Bronchial epithelial cell (primary cell): ENCODE measurements around the gene DACT3. TPM values are rescaled to one million over a fixed set of nuclear protein-coding genes. Genes with fewer than 3 reads are reported as not detected.

ENCODE experiments used
- DNase-seq: peaks from one replicate; pipeline ENCODE4 v3.0.0-alpha.2; 2010; ENCODE audit warnings: low read depth
- FAIRE-seq: peaks from 2 replicates; lab custom pipeline; 2011; peaks lifted over from hg19 to GRCh38; lab: Jason Lieb, UNC
- H3K27me3 ChIP-seq: 2 replicates; pipeline ENCODE4 v1.5.1; 2011; ENCODE audit warnings: low read length; ENCODE audit not compliant: control insufficient read depth, insufficient read depth
- H3K36me3 ChIP-seq: 2 replicates; pipeline ENCODE4 v1.5.1; 2011; ENCODE audit warnings: low read length; ENCODE audit not compliant: control insufficient read depth, insufficient read depth
- H3K4me3 ChIP-seq: 2 replicates; pipeline ENCODE4 v1.5.1; 2011; ENCODE audit warnings: mild to moderate bottlenecking, low read depth, low read length, control low read depth
- total RNA-seq: library from RNA; depleted of rRNA; stranded (reverse); fragments of >200 nt; gene quantifications from 2 replicates; pipeline ENCODE4 v1.2.1, GENCODE V29; 2014
- TF ChIP-seq, protein P1 (sequence below): IDR thresholded peaks from 2 replicates; pipeline ENCODE4 v1.5.1; 2011; ENCODE audit warnings: mild to moderate bottlenecking, moderate library complexity, low read length, control low read depth, inconsistent platforms; ENCODE audit not compliant: insufficient read depth, severe bottlenecking

The DACT3 gene
- total RNA-seq, 1 donor from 2014 or later = under 0.01 TPM

DNA sequence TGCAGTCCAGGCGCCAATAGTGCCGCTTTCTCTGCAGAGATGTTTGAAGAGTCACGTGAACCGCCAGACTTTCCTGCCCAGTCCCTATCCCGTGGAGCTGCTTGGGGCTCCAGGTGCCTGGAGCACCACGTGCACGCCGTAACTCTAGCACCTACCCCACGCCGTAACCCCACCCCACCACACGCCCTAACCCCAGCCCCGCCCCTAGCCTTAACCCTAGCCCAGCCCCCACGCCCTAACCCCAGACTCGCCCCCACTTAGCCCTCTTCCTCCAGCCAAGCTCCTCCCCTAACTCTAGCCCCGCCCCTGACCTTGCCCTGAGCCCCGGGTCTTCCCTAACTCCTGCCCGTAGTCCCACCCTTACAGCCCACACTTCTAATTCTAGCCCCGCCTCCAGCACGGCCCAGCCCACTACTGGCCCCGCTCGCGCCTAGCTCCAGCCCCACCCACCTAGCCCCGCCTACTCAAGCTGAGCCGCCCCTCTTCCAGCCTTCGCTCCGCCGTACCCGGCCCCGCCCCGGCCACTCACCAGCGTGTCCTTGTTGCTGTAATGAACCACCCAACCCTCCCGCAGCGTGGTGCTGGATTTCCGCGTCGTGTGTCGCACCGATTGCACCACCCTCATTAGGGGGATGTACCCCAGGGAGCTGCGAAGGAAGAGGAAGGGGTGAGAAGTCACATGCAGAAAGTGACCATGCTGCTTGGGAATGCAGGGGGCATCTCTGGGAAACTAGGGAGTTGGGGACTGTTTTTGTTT lies 36.4 kb upstream of the DACT3 start:
- TF ChIP-seq, protein P1, sequence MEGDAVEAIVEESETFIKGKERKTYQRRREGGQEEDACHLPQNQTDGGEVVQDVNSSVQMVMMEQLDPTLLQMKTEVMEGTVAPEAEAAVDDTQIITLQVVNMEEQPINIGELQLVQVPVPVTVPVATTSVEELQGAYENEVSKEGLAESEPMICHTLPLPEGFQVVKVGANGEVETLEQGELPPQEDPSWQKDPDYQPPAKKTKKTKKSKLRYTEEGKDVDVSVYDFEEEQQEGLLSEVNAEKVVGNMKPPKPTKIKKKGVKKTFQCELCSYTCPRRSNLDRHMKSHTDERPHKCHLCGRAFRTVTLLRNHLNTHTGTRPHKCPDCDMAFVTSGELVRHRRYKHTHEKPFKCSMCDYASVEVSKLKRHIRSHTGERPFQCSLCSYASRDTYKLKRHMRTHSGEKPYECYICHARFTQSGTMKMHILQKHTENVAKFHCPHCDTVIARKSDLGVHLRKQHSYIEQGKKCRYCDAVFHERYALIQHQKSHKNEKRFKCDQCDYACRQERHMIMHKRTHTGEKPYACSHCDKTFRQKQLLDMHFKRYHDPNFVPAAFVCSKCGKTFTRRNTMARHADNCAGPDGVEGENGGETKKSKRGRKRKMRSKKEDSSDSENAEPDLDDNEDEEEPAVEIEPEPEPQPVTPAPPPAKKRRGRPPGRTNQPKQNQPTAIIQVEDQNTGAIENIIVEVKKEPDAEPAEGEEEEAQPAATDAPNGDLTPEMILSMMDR = no peak
- Histone ChIP-seq H3K27me3 (no peaks in the 10 kb centered on the region), H3K4me3 (no peak overlapping the region), H3K36me3 (peaks cover 48% of the 10 kb centered on the region)
- FAIRE-seq = peak; percentile 23
- DNase-seq = peak; percentile 64

DNA sequence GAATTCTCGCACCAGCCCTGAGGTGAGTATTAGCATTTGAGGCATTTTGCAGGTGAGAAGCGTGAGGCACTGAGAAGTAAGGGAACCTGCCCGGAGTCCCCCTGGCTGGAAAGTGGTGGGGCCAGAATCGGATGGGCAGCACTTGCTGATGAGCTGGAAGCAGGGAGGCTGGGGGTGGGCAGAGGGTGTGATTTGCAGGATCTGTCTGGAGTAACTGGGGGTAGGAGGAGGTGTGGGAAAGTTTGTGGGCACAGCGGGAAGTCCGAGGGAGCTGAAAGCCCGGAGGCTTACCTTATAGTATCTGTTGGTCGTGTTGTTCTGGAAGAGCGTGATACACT lies 35.9 kb upstream of the DACT3 start:
- peak; percentile 75 for FAIRE-seq
- H3K4me3 ChIP-seq = no peak overlapping the region
- H3K36me3 ChIP-seq = peaks cover 52% of the 10 kb centered on the region

DNA sequence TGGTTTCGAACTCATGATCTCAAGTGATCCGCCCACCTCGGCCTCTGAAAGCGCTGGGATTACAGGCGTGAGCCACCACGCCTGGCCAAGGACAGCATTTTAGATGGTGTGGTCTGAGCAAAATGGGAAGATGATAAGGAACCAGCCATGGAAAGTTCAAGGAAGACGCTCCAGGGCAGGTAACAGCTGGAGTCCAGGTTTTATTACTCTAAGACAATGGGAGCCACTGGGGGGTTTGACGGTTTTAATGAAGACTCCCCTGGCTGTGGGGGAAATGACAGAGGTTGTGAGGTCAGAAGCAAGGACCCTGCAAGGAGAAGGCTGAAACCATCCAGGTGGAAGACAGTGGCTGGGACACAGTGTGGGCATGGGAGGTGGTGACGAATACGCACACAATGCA lies 35.1 kb upstream of the DACT3 start:
- Histone ChIP-seq H3K4me3 (no peak overlapping the region), H3K27me3 (no peaks in the 10 kb centered on the region), H3K36me3 (peaks cover 54% of the 10 kb centered on the region)
- FAIRE-seq = no peak
- TF ChIP-seq, protein P1 = no peak
- DNase-seq = no peak

More for the DNA sequence above, 35.9 kb upstream of the DACT3 start:
- TF ChIP-seq, protein P1 = no peak
- no peak for DNase-seq
- H3K27me3 ChIP-seq = no peaks in the 10 kb centered on the region

DNA sequence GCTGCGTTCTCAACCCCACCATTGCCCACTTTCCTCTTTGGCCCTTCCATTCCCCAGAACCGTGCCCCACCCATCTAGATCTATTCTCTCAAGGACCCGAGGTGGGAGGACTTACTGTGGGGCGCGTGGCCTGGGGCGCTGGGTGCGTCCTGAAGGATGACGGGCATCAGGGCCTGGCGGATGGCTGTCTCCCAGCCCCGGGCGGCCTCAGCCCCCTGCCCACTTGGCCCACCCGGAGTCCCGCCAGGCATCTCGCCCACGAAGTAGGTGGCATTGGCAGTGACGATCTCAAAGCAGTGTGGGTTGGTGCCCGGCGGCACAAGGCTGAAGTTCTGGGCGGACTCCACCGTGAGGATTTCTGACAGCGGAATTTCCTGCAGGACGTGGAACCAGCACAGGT lies 32.8 kb upstream of the DACT3 start:
- FAIRE-seq = no peak
- TF ChIP-seq, protein P1 = no peak
- Histone ChIP-seq H3K36me3 (peaks cover 51% of the 10 kb centered on the region), H3K4me3 (no peak overlapping the region), H3K27me3 (no peaks in the 10 kb centered on the region)
- DNase-seq = no peak

DNA sequence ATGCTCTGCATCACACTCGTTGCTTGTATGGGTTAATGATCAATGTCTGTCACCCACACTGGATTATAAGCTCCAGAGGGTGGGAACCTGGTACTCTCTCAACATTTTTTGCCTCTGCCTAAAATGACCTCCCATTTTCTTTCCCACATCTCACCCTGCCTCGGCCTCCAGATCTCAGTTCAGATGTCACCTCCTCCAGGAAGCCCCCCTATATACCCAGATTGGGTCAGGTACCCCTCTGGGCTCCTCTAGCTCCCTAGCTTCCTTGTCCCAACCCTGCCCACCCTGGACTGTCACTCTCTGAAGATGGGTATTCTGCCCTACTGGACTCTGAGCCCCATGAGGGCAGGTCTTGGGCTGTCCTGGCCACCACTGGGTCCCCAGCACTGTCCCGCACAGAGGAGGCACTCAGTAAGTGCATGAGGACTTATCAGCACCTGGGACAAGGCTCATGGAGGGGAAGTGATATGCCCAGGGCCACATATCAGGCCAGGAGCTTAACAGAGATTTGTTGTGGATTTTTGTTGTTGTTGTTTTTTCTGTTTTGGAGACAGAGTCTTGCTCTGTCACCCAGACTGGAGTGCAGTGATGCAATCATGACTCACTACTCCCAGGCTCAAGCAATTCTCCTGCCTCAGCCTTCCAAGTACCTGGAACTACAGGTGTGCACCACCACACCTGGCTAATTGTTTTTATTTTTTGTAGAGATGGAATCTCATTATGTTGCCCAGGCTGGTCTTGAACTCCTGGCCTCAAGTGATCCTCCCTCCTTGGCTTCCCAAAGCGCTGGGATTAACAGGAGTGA lies 32.1 kb upstream of the DACT3 start:
- H3K27me3 ChIP-seq = no peaks in the 10 kb centered on the region
- FAIRE-seq = peak; percentile 77
- TF ChIP-seq, protein P1 = no peak
- H3K36me3 ChIP-seq = peaks cover 50% of the 10 kb centered on the region
- DNase-seq = peak; percentile 55
- H3K4me3 ChIP-seq = no peak overlapping the region
